Peyer's patch (tissue), 4 donors: ENCODE data around the gene IGSF9B.

Source experiments
- POLR2A ChIP-seq, 2 donors: fragments of 450-650 bp; IDR thresholded peaks; one replicate each; pipeline ENCODE4 v1.5.1; 2017; ENCODE audit warnings: antibody characterized with exemption in 2 of 2, mild to moderate bottlenecking in 2 of 2, moderate library complexity in 2 of 2
- TF ChIP-seq, protein P1 (sequence below), 6 experiments: fragments of 450-650 bp in 4 of 6; fragments of 200-600 bp in 2 of 6; sonication (generic) in 1 of 6; IDR thresholded peaks; one replicate each; pipeline ENCODE4 v1.5.1; 2017 to 2019; ENCODE audit warnings: antibody characterized with exemption in 6 of 6, mild to moderate bottlenecking in 3 of 6, moderate library complexity in 1 of 6

DNA sequence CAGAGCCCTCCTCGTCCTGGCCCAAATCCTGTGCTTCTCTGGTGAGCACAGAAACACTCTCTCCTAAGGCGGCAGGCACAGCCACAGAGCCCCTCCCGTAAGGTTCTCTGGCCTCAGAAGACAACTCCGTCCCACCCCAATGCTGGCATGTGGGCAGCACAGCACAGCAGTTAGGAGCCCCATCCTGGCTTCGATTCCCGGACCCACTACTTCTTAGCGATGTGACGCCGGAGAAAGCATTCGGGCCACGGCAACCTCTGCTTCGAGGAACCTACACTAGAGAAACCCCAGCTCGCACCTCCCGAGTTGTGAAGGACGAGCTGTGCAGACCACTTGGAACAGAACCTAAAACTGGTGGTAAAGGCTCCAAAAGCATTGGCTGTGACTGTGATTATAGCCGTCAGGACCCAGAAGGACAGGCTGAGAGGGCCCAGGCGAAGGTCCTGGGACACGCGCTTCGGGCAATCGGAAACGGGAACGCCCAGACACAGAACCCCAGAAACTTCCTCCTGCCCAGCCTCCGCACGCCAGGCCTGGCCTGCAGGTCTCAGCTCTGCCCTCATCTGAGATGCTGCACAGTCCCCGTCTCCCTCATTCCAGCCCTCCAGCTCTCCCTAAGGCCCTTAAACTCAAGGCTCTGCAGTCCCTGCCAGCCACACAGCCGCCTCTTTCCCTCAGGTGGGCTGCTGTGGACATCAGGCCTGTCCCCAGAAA is 26.6 kb downstream of the IGSF9B start:
- TF ChIP-seq POLR2A (IDR thresholded peaks at IDR 0.05): no peak
- TF ChIP-seq, protein P1, sequence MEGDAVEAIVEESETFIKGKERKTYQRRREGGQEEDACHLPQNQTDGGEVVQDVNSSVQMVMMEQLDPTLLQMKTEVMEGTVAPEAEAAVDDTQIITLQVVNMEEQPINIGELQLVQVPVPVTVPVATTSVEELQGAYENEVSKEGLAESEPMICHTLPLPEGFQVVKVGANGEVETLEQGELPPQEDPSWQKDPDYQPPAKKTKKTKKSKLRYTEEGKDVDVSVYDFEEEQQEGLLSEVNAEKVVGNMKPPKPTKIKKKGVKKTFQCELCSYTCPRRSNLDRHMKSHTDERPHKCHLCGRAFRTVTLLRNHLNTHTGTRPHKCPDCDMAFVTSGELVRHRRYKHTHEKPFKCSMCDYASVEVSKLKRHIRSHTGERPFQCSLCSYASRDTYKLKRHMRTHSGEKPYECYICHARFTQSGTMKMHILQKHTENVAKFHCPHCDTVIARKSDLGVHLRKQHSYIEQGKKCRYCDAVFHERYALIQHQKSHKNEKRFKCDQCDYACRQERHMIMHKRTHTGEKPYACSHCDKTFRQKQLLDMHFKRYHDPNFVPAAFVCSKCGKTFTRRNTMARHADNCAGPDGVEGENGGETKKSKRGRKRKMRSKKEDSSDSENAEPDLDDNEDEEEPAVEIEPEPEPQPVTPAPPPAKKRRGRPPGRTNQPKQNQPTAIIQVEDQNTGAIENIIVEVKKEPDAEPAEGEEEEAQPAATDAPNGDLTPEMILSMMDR (IDR thresholded peaks at IDR 0.05): no peak
